Measurements from ENCODE around the gene NFIB. TPM values are rescaled to one million over a fixed set of nuclear protein-coding genes. Genes with fewer than 3 reads are reported as not detected.
A peak's percentile ranks its signal among the peaks of the same experiment; 100 is the strongest.

The NFIB gene
- total and polyA plus RNA-seq, 10 of the 15 experiments (the other 5 are each of a cell fraction or from before 2014, with no cell fraction given) = under 0.01 to 0.19 (median 0.05) TPM; not detected in 3

DNA sequence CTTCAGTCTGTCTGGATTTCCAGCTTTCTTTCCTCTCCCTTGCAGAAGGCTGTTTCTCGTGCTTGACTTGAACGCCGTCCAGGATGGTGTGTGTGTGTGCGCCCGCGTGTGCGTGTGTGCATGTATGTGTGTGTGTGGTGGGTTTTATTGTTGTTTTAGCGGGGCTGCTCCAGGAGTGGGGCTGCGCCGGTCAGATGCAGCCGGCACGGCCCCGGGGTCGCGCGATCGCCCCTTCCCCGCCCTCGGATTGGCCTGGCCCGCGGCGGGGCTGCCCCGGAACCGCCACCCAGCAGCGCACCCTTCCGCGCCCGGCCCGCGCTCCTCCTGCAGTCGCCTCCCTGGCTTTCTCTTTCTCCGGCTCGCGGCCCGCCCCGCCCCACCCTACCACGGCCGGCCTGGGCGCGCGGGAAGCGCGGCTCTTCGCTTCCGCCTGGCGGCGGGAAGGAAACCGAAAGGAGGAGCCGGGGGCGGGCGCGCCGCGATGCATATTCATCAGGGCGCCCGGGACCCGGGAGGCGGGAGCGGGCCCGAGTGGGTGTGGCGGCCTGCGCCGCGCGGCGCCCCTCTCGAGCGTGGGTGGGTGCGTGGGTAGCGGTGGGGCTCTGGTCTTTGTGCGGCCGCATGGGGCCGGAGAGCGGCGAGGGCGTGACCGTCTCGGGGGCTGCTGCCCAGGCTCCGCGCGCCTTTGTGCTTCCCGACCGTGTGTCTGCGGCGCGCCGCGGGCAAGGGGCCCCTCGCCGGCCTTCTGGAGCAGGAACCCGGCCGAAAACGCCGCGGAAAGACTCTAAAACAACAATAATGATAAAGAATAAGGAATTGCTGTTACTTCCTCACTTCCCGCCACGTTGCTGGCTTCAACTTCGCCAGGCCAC is 8.5 kb upstream of the NFIB start (continued):
- TF ChIP-seq, protein P1, sequence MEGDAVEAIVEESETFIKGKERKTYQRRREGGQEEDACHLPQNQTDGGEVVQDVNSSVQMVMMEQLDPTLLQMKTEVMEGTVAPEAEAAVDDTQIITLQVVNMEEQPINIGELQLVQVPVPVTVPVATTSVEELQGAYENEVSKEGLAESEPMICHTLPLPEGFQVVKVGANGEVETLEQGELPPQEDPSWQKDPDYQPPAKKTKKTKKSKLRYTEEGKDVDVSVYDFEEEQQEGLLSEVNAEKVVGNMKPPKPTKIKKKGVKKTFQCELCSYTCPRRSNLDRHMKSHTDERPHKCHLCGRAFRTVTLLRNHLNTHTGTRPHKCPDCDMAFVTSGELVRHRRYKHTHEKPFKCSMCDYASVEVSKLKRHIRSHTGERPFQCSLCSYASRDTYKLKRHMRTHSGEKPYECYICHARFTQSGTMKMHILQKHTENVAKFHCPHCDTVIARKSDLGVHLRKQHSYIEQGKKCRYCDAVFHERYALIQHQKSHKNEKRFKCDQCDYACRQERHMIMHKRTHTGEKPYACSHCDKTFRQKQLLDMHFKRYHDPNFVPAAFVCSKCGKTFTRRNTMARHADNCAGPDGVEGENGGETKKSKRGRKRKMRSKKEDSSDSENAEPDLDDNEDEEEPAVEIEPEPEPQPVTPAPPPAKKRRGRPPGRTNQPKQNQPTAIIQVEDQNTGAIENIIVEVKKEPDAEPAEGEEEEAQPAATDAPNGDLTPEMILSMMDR (IDR thresholded peaks at IDR 0.05 in 2 of 3, conservative IDR thresholded peaks at IDR 0.05 in 1 of 3; ENCODE audit: control insufficient read depth in 2 of 3, extremely low read depth in 1 of 3, insufficient read depth in 1 of 3, low read depth in 3 of 3, low read length in 3 of 3) = peak; percentile 5 to 20 (median 18); a peak in 2 of 6 replicates
- no peak for TF ChIP-seq KDM1A (IDR thresholded peaks at IDR 0.05; ENCODE audit: borderline replicate concordance)
- TF ChIP-seq, protein P2, sequence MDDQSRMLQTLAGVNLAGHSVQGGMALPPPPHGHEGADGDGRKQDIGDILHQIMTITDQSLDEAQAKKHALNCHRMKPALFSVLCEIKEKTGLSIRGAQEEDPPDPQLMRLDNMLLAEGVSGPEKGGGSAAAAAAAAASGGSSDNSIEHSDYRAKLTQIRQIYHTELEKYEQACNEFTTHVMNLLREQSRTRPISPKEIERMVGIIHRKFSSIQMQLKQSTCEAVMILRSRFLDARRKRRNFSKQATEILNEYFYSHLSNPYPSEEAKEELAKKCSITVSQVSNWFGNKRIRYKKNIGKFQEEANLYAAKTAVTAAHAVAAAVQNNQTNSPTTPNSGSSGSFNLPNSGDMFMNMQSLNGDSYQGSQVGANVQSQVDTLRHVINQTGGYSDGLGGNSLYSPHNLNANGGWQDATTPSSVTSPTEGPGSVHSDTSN (IDR thresholded peaks at IDR 0.05; ENCODE audit: insufficient replicate concordance, low read depth, low read length) = no peak
- no peak for TF ChIP-seq TCF3 (IDR thresholded peaks at IDR 0.05; ENCODE audit: borderline replicate concordance, insufficient read depth, low read depth, low read length)
- peak; percentile 96; the same call in 2 of the 3 replicates for TF ChIP-seq POU2F2 (IDR thresholded peaks at IDR 0.05; ENCODE audit: borderline replicate concordance, low read depth, low read length)
- TF ChIP-seq YY1 (IDR thresholded peaks at IDR 0.05; ENCODE audit: low read depth, low read length) = peak; percentile 24; the same call in 1 of the 2 replicates
- no peak for TF ChIP-seq SREBF2 (IDR thresholded peaks at IDR 0.05; ENCODE audit: low read length)
- peak; percentile 24; the same call in 1 of the 2 replicates for TF ChIP-seq RAD21 (IDR thresholded peaks at IDR 0.05; ENCODE audit: insufficient read depth, low read depth, low read length)
- no peak for TF ChIP-seq NFIC (IDR thresholded peaks at IDR 0.05; ENCODE audit: low read depth, low read length)
- peak; percentile 82; the same call in 1 of the 2 replicates for TF ChIP-seq GATAD2B (conservative IDR thresholded peaks at IDR 0.05; ENCODE audit: low read depth)
- TF ChIP-seq, protein P3, sequence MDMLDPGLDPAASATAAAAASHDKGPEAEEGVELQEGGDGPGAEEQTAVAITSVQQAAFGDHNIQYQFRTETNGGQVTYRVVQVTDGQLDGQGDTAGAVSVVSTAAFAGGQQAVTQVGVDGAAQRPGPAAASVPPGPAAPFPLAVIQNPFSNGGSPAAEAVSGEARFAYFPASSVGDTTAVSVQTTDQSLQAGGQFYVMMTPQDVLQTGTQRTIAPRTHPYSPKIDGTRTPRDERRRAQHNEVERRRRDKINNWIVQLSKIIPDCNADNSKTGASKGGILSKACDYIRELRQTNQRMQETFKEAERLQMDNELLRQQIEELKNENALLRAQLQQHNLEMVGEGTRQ (IDR thresholded peaks at IDR 0.05; ENCODE audit: borderline replicate concordance, low read depth, low read length) = no peak
- peak in 1 of 2 experiments; percentile 39; a peak in 2 of 4 replicates for TF ChIP-seq BHLHE40 (IDR thresholded peaks at IDR 0.05; ENCODE audit: borderline replicate concordance in 1 of 2, low read depth in 2 of 2, low read length in 1 of 2)
- TF ChIP-seq ZNF384 (IDR thresholded peaks at IDR 0.05; ENCODE audit: borderline replicate concordance, low read depth, low read length) = no peak
- TF ChIP-seq SMARCA5 (IDR thresholded peaks at IDR 0.05) = peak; percentile 49; the same call in 1 of the 2 replicates
- TF ChIP-seq, protein P4, sequence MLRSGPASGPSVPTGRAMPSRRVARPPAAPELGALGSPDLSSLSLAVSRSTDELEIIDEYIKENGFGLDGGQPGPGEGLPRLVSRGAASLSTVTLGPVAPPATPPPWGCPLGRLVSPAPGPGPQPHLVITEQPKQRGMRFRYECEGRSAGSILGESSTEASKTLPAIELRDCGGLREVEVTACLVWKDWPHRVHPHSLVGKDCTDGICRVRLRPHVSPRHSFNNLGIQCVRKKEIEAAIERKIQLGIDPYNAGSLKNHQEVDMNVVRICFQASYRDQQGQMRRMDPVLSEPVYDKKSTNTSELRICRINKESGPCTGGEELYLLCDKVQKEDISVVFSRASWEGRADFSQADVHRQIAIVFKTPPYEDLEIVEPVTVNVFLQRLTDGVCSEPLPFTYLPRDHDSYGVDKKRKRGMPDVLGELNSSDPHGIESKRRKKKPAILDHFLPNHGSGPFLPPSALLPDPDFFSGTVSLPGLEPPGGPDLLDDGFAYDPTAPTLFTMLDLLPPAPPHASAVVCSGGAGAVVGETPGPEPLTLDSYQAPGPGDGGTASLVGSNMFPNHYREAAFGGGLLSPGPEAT (IDR thresholded peaks at IDR 0.05; ENCODE audit: low read depth) = no peak
- no peak for TF ChIP-seq CREM (IDR thresholded peaks at IDR 0.05; ENCODE audit: low read depth)
- TF ChIP-seq, protein P5, sequence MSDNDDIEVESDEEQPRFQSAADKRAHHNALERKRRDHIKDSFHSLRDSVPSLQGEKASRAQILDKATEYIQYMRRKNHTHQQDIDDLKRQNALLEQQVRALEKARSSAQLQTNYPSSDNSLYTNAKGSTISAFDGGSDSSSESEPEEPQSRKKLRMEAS (IDR thresholded peaks at IDR 0.05; ENCODE audit: low read depth, low read length) = peak; percentile 18; the same call in 1 of the 2 replicates
- TF ChIP-seq TCF7 (IDR thresholded peaks at IDR 0.05; ENCODE audit: borderline replicate concordance) = no peak
- no peak; a peak in 1 of 4 replicates for TF ChIP-seq IKZF2 (IDR thresholded peaks at IDR 0.05)
- peak; percentile 86 for TF ChIP-seq IKZF1 (conservative IDR thresholded peaks at IDR 0.05)
- TF ChIP-seq BACH1 (IDR thresholded peaks at IDR 0.05; ENCODE audit: borderline replicate concordance) = no peak
- no peak for TF ChIP-seq PAX5 (IDR thresholded peaks at IDR 0.05; ENCODE audit: borderline replicate concordance, low read depth, low read length)
- TF ChIP-seq SMAD5 (IDR thresholded peaks at IDR 0.05; ENCODE audit: low read depth) = no peak

Measured in GM12878 (cell line).